HepG2 (cell line): ENCODE results near the gene TBX21.

ENCODE experiments used
- CHCHD3 ChIP-seq: sonication (generic); formaldehyde crosslinking; IDR thresholded peaks from 2 replicates; pipeline ENCODE4 v1.8.0; 2022; ENCODE audit warnings: mild to moderate bottlenecking, missing genetic modification reagents, moderate library complexity
- DPF2 ChIP-seq: sonication (generic); formaldehyde crosslinking; IDR thresholded peaks from 2 replicates; pipeline ENCODE4 v1.4.0; 2020; ENCODE audit warnings: mild to moderate bottlenecking, low read depth, missing genetic modification reagents, borderline replicate concordance
- TARDBP ChIP-seq: sonication (generic); formaldehyde crosslinking; IDR thresholded peaks from 2 replicates; pipeline ENCODE4 v1.8.0; 2022; ENCODE audit warnings: mild to moderate bottlenecking, missing genetic modification reagents
- TF ChIP-seq, protein P1 (sequence below), 2 experiments: sonication (generic) in 1 of 2; formaldehyde crosslinking in 1 of 2; IDR thresholded peaks; 2 replicates each; pipeline versions ENCODE4 v1.5.1 to v1.6.1; 2011 to 2020; ENCODE audit warnings: borderline replicate concordance in 1 of 2, low read depth in 1 of 2, low read length in 1 of 2, mild to moderate bottlenecking in 1 of 2, missing genetic modification reagents in 1 of 2, moderate library complexity in 1 of 2

- no peak for TF ChIP-seq CHCHD3 (CRISPR knock-in tag)
- no peak for TF ChIP-seq DPF2 (CRISPR knock-in tag)
- TF ChIP-seq TARDBP (CRISPR knock-in tag): no peak
- TF ChIP-seq, protein P1, sequence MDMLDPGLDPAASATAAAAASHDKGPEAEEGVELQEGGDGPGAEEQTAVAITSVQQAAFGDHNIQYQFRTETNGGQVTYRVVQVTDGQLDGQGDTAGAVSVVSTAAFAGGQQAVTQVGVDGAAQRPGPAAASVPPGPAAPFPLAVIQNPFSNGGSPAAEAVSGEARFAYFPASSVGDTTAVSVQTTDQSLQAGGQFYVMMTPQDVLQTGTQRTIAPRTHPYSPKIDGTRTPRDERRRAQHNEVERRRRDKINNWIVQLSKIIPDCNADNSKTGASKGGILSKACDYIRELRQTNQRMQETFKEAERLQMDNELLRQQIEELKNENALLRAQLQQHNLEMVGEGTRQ (IDR thresholded peaks at IDR 0.05; ENCODE audit: low read depth, low read length): peak; percentile 7; the same call in 1 of the 2 replicates
- TF ChIP-seq, protein P1 (CRISPR knock-in tag; IDR thresholded peaks at IDR 0.05; ENCODE audit: borderline replicate concordance): no peak
Observed at GRCh38 chr17:47694581-47695428, 38.2 kb upstream of the TBX21 start.
